Activated naive CD8-positive, alpha-beta T cell treated with anti-CD3 and anti-CD28 coated beads, Interleukin-2, amount 50 U/mL, for 24 hours (primary cell): Measurements from ENCODE around the gene ZYX.
A peak's percentile ranks its signal among the peaks of the same experiment; 100 is the strongest.

Experiments used
- ATAC-seq: fragments of 150-1000 bp; cut with Tn5 transposase; one replicate; pipeline ENCODE4 v1.10.0; 2021
- DNase-seq: peaks from one replicate; pipeline ENCODE4 v3.0.0; 2021
- H3K27ac Mint-ChIP-seq: one replicate; pipeline ENCODE4 v1.8.0; 2021; ENCODE audit warnings: mild to moderate bottlenecking, mixed read lengths
- H3K27me3 Mint-ChIP-seq: one replicate; pipeline ENCODE4 v1.8.0; 2021; ENCODE audit warnings: mixed read lengths
- H3K36me3 Mint-ChIP-seq: one replicate; pipeline ENCODE4 v1.8.0; 2021; ENCODE audit warnings: low read depth, mixed read lengths
- H3K4me1 Mint-ChIP-seq: one replicate; pipeline ENCODE4 v1.8.0; 2021; ENCODE audit warnings: mixed read lengths
- H3K4me3 Mint-ChIP-seq: one replicate; pipeline ENCODE4 v1.8.0; 2021; ENCODE audit warnings: mild to moderate bottlenecking, moderate library complexity, mixed read lengths
- H3K9me3 Mint-ChIP-seq: one replicate; pipeline ENCODE4 v1.8.0; 2021; ENCODE audit warnings: mixed read lengths

Gene ZYX

GRCh38 chr7:143426479-143427142 is 45.5 kb downstream of the ZYX start:
- ATAC-seq (peak; percentile 24), DNase-seq (no peak)
- Mint-ChIP-seq H3K27me3 (no peaks in the 10 kb centered on the region), H3K9me3 (no peaks in the 10 kb centered on the region), H3K27ac (peak overlapping the region; percentile 30), H3K36me3 (no peaks in the 10 kb centered on the region), H3K4me1 (peaks cover 6% of the 10 kb centered on the region), H3K4me3 (no peak overlapping the region)

- no peak for ATAC-seq
- Mint-ChIP-seq H3K4me1 (peaks cover 6% of the 10 kb centered on the region), H3K4me3 (no peak overlapping the region), H3K9me3 (no peaks in the 10 kb centered on the region), H3K36me3 (no peaks in the 10 kb centered on the region), H3K27me3 (no peaks in the 10 kb centered on the region), H3K27ac (no peak overlapping the region)
- no peak for DNase-seq
Observed at GRCh38 chr7:143429770-143430698, 48.9 kb downstream of the ZYX start.

DNA sequence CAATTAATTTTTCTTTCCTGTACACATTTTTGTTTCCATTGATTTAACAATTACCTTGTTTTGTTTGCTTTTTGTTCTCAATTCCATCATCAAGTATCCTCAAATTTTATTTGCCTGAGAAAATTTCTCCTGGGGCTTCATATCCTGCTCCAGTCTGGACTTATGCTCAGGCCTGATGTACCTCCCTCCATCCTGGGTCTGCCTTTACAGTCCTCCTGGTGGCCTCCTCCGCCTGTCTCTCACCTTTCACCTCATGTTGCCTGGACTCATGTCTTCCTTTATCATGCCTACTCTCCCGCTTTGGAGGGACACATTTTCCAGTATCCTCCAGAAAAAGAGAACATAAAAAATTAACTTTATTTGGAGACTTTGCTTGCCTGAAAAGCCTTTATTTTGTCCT is 50.0 kb downstream of the ZYX start:
- peaks cover 9% of the 10 kb centered on the region for H3K4me1 Mint-ChIP-seq
- H3K27ac Mint-ChIP-seq, result no peak overlapping the region
- DNase-seq, result no peak
- no peak overlapping the region for H3K4me3 Mint-ChIP-seq
- no peaks in the 10 kb centered on the region for H3K27me3 Mint-ChIP-seq
- H3K9me3 Mint-ChIP-seq, result no peaks in the 10 kb centered on the region
- ATAC-seq, result no peak
- H3K36me3 Mint-ChIP-seq, result no peaks in the 10 kb centered on the region

DNA sequence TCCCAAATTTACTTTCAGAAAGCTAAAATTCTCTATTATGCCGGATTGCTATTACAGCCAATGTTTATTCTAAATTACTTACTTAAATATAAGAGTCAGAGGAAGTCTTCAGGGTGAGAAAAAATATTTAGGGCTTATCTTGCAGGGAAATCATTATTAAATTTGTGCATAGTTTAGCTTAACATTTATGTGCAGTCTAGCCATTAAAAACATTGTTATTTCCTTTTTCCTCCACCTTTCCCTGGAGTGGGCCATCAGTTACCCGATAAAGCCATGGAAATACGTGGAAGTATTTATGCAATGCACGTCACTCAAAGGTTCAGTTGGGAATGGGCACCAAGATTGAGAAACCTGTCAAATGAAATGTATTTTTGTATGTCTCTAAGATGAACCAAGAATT is 52.6 kb downstream of the ZYX start:
- H3K4me3 Mint-ChIP-seq, result no peak overlapping the region
- H3K9me3 Mint-ChIP-seq, result no peaks in the 10 kb centered on the region
- no peaks in the 10 kb centered on the region for H3K36me3 Mint-ChIP-seq
- H3K27me3 Mint-ChIP-seq, result no peaks in the 10 kb centered on the region
- no peak overlapping the region for H3K27ac Mint-ChIP-seq
- peaks cover 16% of the 10 kb centered on the region for H3K4me1 Mint-ChIP-seq
- no peak for ATAC-seq
- no peak for DNase-seq

GRCh38 chr7:143434660-143435059 is 53.5 kb downstream of the ZYX start:
- H3K36me3 Mint-ChIP-seq, result no peaks in the 10 kb centered on the region
- H3K27ac Mint-ChIP-seq, result no peak overlapping the region
- DNase-seq, result no peak
- ATAC-seq, result no peak
- no peaks in the 10 kb centered on the region for H3K27me3 Mint-ChIP-seq
- no peak overlapping the region for H3K4me3 Mint-ChIP-seq
- H3K4me1 Mint-ChIP-seq, result peaks cover 17% of the 10 kb centered on the region
- H3K9me3 Mint-ChIP-seq, result no peaks in the 10 kb centered on the region

DNA sequence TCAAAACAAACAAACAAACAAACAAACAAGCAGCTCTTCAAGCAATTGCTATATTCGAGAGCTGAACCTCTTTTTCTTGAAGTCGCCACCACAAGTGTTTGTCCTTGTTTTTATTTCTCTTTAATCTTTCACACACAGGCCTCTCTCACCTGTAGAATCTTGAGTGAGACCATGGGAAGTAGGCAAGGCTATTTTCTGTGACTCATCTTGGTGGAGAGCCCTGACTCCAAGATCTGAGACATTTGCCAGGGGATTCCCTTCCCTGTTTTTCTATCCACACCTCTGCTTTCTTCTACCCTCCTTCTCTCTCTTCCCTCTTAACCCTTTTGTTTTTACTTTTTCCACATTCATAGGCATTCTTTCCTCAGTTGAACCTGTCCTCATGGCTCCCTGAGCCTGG is 54.1 kb downstream of the ZYX start:
- Mint-ChIP-seq H3K27me3 (no peaks in the 10 kb centered on the region), H3K27ac (no peak overlapping the region), H3K4me1 (peaks cover 18% of the 10 kb centered on the region), H3K4me3 (no peak overlapping the region), H3K36me3 (no peaks in the 10 kb centered on the region), H3K9me3 (no peaks in the 10 kb centered on the region)
- ATAC-seq, result no peak
- DNase-seq, result no peak

DNA sequence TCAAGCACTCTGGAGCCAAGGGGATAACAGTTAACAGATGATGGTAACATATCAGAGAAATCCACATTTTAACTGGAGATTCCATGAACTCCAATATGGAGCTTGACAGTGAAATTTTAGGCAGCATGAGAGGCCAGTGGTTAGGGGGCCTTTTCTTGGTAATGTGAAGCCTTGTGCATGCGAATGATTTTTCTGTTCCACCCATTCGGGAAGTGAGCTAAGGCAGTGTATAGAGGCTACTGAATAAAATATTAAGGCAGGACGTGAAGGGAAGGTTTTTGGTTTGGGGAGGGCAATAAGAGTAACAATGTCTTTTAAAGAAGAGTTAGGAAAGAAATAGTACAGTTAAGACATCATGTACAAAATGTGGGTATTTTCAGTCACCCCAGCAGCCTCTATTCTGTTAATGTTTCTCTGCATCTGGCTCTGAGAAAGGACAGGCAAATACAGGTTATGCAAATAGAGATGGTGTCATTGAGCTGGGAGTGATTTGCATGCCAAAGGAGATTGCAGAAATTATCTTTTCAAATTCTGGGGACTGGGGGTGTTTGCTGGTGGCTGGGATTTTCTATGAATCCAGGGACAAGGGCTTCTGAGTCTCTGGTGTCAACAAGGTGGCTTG is 55.3 kb downstream of the ZYX start:
- no peaks in the 10 kb centered on the region for H3K9me3 Mint-ChIP-seq
- no peak overlapping the region for H3K4me3 Mint-ChIP-seq
- H3K27me3 Mint-ChIP-seq, result no peaks in the 10 kb centered on the region
- H3K27ac Mint-ChIP-seq, result no peak overlapping the region
- ATAC-seq (no peak), DNase-seq (no peak)
- H3K4me1 Mint-ChIP-seq, result peaks cover 18% of the 10 kb centered on the region
- H3K36me3 Mint-ChIP-seq, result no peaks in the 10 kb centered on the region

DNA sequence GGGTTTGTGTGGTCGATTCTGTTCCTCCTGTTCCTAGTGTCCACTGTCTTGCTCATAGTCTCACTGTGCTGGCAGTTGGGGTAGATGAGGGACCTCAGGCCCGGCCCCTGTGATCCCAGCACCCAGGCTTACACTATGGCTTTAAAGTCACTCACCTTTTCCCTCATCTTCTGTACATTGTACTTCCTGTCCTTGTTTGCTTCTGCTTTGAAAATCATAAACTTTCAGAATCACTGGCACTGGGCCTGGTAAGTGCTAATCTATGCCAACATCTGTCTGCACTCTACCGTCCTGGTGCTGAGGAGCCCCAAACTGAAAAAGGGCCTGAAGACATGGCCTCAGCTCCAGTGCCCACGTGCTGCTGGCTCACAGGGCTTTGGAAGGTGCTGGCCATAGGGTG is 56.4 kb downstream of the ZYX start:
- H3K4me3 Mint-ChIP-seq, result no peak overlapping the region
- H3K27me3 Mint-ChIP-seq, result no peaks in the 10 kb centered on the region
- H3K4me1 Mint-ChIP-seq, result peaks cover 18% of the 10 kb centered on the region
- ATAC-seq (peak; percentile 23), DNase-seq (no peak)
- peak overlapping the region; percentile 21 for H3K27ac Mint-ChIP-seq
- no peaks in the 10 kb centered on the region for H3K9me3 Mint-ChIP-seq
- no peaks in the 10 kb centered on the region for H3K36me3 Mint-ChIP-seq

DNA sequence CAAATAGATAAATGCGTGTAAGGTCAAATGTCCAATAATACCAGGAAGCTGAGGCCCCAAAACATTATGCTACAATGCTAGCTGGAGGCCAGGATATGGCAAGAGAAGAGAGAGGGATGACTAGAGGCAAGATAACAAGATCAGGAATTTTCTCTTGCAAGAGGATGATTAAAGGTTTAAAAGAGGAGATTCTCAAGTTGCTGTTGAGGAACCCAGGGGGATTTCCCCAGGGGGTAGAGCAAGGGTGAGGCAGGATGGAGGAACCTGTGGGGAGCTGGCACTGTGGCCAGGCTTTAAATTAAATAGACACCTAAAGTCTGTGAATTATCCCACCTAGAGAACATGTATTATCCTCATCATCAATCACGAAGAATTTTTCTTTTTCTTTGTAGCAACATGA is 58.7 kb downstream of the ZYX start:
- no peak for DNase-seq
- H3K27ac Mint-ChIP-seq, result no peak overlapping the region
- peaks cover 18% of the 10 kb centered on the region for H3K4me1 Mint-ChIP-seq
- H3K9me3 Mint-ChIP-seq, result no peaks in the 10 kb centered on the region
- H3K36me3 Mint-ChIP-seq, result no peaks in the 10 kb centered on the region
- no peak overlapping the region for H3K4me3 Mint-ChIP-seq
- no peak for ATAC-seq
- H3K27me3 Mint-ChIP-seq, result no peaks in the 10 kb centered on the region
